ENCODE data around the gene MYL5. TPM values are rescaled to one million over a fixed set of nuclear protein-coding genes. Genes with fewer than 3 reads are reported as not detected.

MYL5 gene
- total RNA-seq, 4 donors from 2014 or later: 16.0 to 37.7 (median 20.1) TPM

- no peak for TF ChIP-seq CTCF (IDR thresholded peaks at IDR 0.05; ENCODE audit: low read depth)
Observed at GRCh38 chr4:633976-634598, 40.3 kb upstream of the MYL5 start.

- TF ChIP-seq CTCF (IDR thresholded peaks at IDR 0.05; ENCODE audit: low read depth): no peak
Observed at GRCh38 chr4:634599-634985, 39.8 kb upstream of the MYL5 start.

GRCh38 chr4:635851-636627 is 38.3 kb upstream of the MYL5 start:
- no peak for TF ChIP-seq CTCF (IDR thresholded peaks at IDR 0.05; ENCODE audit: low read depth)

GRCh38 chr4:636628-637159 is 37.6 kb upstream of the MYL5 start:
- no peak for TF ChIP-seq CTCF (IDR thresholded peaks at IDR 0.05; ENCODE audit: low read depth)

- no peak for TF ChIP-seq CTCF (IDR thresholded peaks at IDR 0.05; ENCODE audit: low read depth)
Observed at GRCh38 chr4:637536-638280, 36.6 kb upstream of the MYL5 start.

- no peak for TF ChIP-seq CTCF (IDR thresholded peaks at IDR 0.05; ENCODE audit: low read depth)
Observed at GRCh38 chr4:646460-646859, 27.9 kb upstream of the MYL5 start.

- TF ChIP-seq CTCF (IDR thresholded peaks at IDR 0.05; ENCODE audit: low read depth): no peak
Observed at GRCh38 chr4:647481-647880, 26.9 kb upstream of the MYL5 start.
